Measurements from ENCODE around the gene CBR1.

DNA sequence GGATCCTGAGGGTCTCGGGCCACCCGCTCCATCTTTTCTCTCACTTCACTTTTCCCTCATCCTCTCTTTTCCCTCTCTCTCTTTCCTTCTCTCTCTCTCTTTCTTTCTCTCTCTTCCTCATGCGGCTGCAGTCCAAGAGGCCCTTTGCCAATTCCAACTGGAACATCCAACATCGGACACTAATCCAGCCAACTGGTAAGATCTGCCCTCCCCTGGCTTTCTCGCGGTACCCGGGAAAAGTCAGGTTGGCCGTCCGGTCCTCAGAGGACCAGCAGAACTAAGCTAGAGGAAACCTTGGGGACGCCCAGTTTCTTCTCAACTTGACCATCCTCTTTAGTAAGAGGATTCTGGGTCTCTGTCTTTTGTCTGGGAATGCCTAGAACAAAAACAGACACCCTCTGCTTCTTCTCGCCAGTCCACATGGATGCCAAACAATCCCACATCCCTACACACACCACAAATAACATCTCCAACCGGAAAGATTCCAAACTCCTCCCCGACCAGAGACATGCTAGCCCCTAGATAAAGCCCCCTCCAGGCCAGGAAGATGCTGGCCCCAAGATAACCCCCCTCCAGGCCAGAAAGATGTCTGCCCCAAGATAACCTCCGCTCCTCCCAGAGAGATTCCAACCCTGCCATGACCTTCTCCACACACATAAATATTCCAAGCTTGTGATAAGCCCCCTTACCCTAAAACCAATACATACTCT is 6.3 kb upstream of the CBR1 start:
- TF ChIP-seq POLR2A (IDR thresholded peaks at IDR 0.05): no peak
- TF ChIP-seq, protein P1, sequence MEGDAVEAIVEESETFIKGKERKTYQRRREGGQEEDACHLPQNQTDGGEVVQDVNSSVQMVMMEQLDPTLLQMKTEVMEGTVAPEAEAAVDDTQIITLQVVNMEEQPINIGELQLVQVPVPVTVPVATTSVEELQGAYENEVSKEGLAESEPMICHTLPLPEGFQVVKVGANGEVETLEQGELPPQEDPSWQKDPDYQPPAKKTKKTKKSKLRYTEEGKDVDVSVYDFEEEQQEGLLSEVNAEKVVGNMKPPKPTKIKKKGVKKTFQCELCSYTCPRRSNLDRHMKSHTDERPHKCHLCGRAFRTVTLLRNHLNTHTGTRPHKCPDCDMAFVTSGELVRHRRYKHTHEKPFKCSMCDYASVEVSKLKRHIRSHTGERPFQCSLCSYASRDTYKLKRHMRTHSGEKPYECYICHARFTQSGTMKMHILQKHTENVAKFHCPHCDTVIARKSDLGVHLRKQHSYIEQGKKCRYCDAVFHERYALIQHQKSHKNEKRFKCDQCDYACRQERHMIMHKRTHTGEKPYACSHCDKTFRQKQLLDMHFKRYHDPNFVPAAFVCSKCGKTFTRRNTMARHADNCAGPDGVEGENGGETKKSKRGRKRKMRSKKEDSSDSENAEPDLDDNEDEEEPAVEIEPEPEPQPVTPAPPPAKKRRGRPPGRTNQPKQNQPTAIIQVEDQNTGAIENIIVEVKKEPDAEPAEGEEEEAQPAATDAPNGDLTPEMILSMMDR (IDR thresholded peaks at IDR 0.05): no peak
